Stimulated activated naive B cell treated with anti-CD40 and anti-IgM and Interleukin-4, amounts not matched to agents 10 μg/mL and 1 μg/mL and 100 μg/mL, for 72 hours (primary cell): Measurements from ENCODE around the gene STAC3.
"Not testable (repeated sequence)": the region's sequence is repeated elsewhere in the genome, so short reads cannot be mapped to it uniquely, and the experiment has no call there.

Experiments
- ATAC-seq, 2 donors: fragments of 150-1000 bp; cut with Tn5 transposase; replicated peaks; 2 replicates each; pipeline ENCODE4 v1.10.0; 2021; ENCODE audit warnings: moderate library complexity in 1 of 2
- DNase-seq: peaks from one replicate; pipeline ENCODE4 v3.0.0; 2021
- H3K27ac Mint-ChIP-seq: one replicate; pipeline ENCODE4 v1.8.0; 2022; ENCODE audit warnings: mild to moderate bottlenecking, mixed read lengths
- H3K27me3 Mint-ChIP-seq, 2 donors: one replicate each; pipeline ENCODE4 v1.8.0; 2022; ENCODE audit warnings: mixed read lengths in 2 of 2
- H3K36me3 Mint-ChIP-seq, 2 donors: one replicate each; pipeline ENCODE4 v1.8.0; 2022; ENCODE audit warnings: mixed read lengths in 2 of 2, mild to moderate bottlenecking in 1 of 2
- H3K4me1 Mint-ChIP-seq, 2 donors: one replicate each; pipeline ENCODE4 v1.8.0; 2022; ENCODE audit warnings: mixed read lengths in 2 of 2, mild to moderate bottlenecking in 1 of 2
- H3K4me3 Mint-ChIP-seq, 2 donors: one replicate each; pipeline ENCODE4 v1.8.0; 2022; ENCODE audit warnings: mild to moderate bottlenecking in 2 of 2, mixed read lengths in 2 of 2, moderate library complexity in 1 of 2
- H3K9me3 Mint-ChIP-seq, 2 donors: one replicate each; pipeline ENCODE4 v1.8.0; 2022; ENCODE audit warnings: mixed read lengths in 2 of 2, mild to moderate bottlenecking in 1 of 2

The STAC3 gene

DNA sequence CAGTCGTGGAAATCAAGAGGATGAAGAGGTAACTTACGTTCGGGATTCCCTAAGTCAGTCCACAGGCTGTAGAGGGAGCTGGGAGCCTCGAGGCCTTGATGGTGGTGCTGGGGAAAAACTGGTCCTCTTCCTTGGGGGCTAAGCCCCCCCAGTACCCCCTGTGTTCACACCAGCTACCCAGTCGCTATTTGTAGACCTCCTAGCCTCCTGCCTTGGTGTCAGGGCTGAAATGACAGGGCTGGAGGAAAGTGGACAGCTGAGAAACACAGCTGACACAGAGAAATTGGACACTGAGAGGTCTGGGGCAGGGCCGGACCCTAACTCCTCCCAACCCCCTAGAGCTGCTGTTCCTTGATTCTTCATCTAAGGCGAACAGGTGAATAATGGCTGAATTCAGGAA lies at the start of gene STAC3:
Gene STAC3 (minus strand): TSS at position 232 of the 400 bp plus-strand sequence. CDS start 1,551 bp downstream, outside the sequence.
- ATAC-seq (no peak), DNase-seq (no peak)
- Mint-ChIP-seq H3K36me3 (peaks cover 6 to 35% of the 10 kb centered on the region in 2 donors), H3K4me1 (peaks cover 8 to 13% of the 10 kb centered on the region in 2 donors), H3K27ac (no peak within 1 kb of the TSS), H3K9me3 (no peaks in the 10 kb centered on the region), H3K4me3 (no peak within 1 kb of the TSS), H3K27me3 (no peaks in the 10 kb centered on the region)

GRCh38 chr12:57299514-57300016 lies 48.6 kb upstream of the STAC3 start:
- peaks cover 30 to 51% of the 10 kb centered on the region in 2 donors for H3K36me3 Mint-ChIP-seq

GRCh38 chr12:57296291-57296690 lies 45.3 kb upstream of the STAC3 start:
- no peaks in the 10 kb centered on the region for H3K27me3 Mint-ChIP-seq
- H3K27ac Mint-ChIP-seq = no peak overlapping the region
- DNase-seq = no peak
- ATAC-seq = no peak
- peaks cover 19 to 50% of the 10 kb centered on the region in 2 donors for H3K36me3 Mint-ChIP-seq
- H3K4me3 Mint-ChIP-seq = no peak overlapping the region
- H3K4me1 Mint-ChIP-seq = peaks cover 0 to 1% of the 10 kb centered on the region in 2 donors
- no peaks in the 10 kb centered on the region for H3K9me3 Mint-ChIP-seq

More at GRCh38 chr12:57299514-57300016, 48.6 kb upstream of the STAC3 start:
- ATAC-seq (no peak), DNase-seq (no peak)
- no peaks in the 10 kb centered on the region for H3K9me3 Mint-ChIP-seq
- no peaks in the 10 kb centered on the region for H3K27me3 Mint-ChIP-seq
- H3K27ac Mint-ChIP-seq = no peak overlapping the region
- no peaks in the 10 kb centered on the region for H3K4me1 Mint-ChIP-seq
- H3K4me3 Mint-ChIP-seq = no peak overlapping the region

DNA sequence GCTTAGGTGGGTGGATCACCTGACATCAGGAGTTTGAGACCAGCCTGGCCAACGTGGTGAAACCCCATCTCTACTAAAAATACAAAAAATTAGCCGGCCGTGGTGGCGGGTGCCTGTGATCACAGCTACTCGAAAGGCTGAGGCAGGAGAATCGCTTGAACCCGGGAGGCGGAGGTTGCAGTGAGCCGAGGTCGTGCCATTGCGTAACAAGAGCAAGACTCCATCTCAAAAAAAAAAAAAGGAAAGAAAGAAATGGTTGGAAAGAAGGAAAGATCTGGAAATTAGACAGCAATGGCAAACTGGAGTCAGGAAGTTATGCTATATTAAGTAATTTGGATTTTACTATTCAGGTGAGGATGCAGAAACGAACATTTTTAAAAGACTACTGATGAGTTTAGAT lies 31.1 kb upstream of the STAC3 start:
- not testable (repeated sequence) for DNase-seq, H3K9me3 Mint-ChIP-seq, H3K27ac Mint-ChIP-seq, ATAC-seq, H3K4me3 Mint-ChIP-seq, H3K27me3 Mint-ChIP-seq
- peaks cover 44 to 60% of the 10 kb centered on the region in 2 donors for H3K4me1 Mint-ChIP-seq
- H3K36me3 Mint-ChIP-seq = peaks cover 35 to 76% of the 10 kb centered on the region in 2 donors

GRCh38 chr12:57280211-57281062 lies 29.4 kb upstream of the STAC3 start:
- H3K27ac Mint-ChIP-seq = peak overlapping the region; percentile 96
- H3K27me3 Mint-ChIP-seq = no peaks in the 10 kb centered on the region
- peaks cover 32 to 74% of the 10 kb centered on the region in 2 donors for H3K36me3 Mint-ChIP-seq
- peak overlapping the region; percentile 75 to 76 for H3K4me3 Mint-ChIP-seq
- ATAC-seq = peak; percentile 97 to 98
- H3K4me1 Mint-ChIP-seq = peaks cover 33 to 53% of the 10 kb centered on the region in 2 donors
- peak; percentile 83 for DNase-seq
- H3K9me3 Mint-ChIP-seq = no peaks in the 10 kb centered on the region

DNA sequence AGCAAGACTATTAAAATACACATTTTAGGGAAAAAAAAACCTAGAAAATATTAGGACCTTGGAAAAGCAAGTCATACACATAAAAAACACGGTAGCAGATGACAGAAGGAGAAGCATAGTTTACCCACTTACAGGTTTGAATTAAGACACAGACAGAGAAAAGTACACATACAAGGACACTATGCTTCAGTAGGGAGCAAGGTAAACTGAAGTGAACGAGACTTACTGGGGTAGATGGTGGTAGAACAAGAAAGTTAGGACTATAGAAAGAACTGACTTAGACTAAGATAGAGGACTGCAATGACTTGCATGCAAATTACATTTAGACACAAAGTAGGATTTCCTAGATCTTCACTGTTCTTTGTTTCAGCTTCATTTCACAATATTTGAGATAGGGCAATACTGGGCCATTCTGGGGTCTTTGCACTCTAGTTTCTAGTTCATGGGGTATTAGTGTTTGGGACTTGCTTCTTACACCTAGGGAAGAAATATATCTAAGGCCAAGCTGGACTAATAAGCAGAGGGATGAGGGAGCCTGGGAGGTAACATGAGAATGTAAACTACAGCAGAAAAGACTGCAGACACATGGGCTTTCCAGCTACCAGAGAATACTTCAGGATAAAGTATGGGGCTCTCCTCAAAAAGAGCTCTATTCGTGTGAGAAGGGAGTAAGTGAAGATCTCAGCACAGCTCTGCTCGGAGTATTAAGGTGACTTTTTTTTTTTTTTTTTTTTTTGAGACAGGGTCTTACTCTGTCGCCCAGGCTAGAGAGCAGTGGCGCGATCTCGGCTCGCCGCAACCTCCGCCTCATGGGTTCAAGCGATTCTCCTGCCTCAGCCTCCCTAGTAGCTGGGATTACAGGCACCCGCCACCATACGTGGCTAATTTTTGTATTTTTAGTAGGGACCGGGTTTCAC lies 27.7 kb upstream of the STAC3 start:
- no peak for ATAC-seq

GRCh38 chr12:57276935-57277563 lies 26.1 kb upstream of the STAC3 start:
- ATAC-seq (no peak), DNase-seq (no peak)
- Mint-ChIP-seq H3K4me3 (no peak overlapping the region), H3K27ac (no peak overlapping the region), H3K4me1 (peaks cover 22 to 40% of the 10 kb centered on the region in 2 donors), H3K27me3 (no peaks in the 10 kb centered on the region), H3K36me3 (peaks cover 36 to 69% of the 10 kb centered on the region in 2 donors), H3K9me3 (no peaks in the 10 kb centered on the region)

More for the DNA sequence above, 27.7 kb upstream of the STAC3 start:
- peak overlapping the region; percentile 44 for H3K27ac Mint-ChIP-seq
- H3K4me3 Mint-ChIP-seq = no peak overlapping the region
- peaks cover 29 to 70% of the 10 kb centered on the region in 2 donors for H3K36me3 Mint-ChIP-seq
- H3K9me3 Mint-ChIP-seq = no peaks in the 10 kb centered on the region
- no peak for DNase-seq
- H3K27me3 Mint-ChIP-seq = no peaks in the 10 kb centered on the region
- peaks cover 27 to 47% of the 10 kb centered on the region in 2 donors for H3K4me1 Mint-ChIP-seq

- Mint-ChIP-seq H3K4me1 (peaks cover 21 to 33% of the 10 kb centered on the region in 2 donors), H3K36me3 (peaks cover 38 to 65% of the 10 kb centered on the region in 2 donors)
- not testable (repeated sequence) for H3K27me3 Mint-ChIP-seq, H3K9me3 Mint-ChIP-seq, DNase-seq, H3K4me3 Mint-ChIP-seq, H3K27ac Mint-ChIP-seq, ATAC-seq
Measured at GRCh38 chr12:57276233-57276632, 25.2 kb upstream of the STAC3 start.

DNA sequence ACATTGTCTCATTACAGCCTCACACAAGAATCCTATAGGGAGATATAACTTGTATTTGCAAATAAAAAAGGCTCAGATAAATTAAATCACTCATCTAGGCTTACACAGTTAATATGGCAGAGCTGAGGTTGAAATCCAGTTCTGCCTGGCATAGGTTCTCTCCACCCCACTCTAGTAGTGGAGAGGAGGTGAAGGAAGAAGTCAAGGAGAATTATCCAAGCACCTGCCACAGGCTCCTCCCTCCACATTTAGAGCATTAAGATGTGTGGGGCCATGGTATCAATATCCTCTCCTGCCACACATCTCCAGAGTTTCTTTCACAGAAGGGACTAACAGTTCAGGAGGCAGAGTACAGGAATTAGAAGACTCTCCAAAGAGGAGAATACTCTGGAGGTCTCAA lies 22.5 kb upstream of the STAC3 start:
- no peak overlapping the region for H3K4me3 Mint-ChIP-seq
- DNase-seq (no peak), ATAC-seq (no peak)
- H3K36me3 Mint-ChIP-seq = peaks cover 38 to 64% of the 10 kb centered on the region in 2 donors
- H3K27me3 Mint-ChIP-seq = no peaks in the 10 kb centered on the region
- H3K9me3 Mint-ChIP-seq = no peaks in the 10 kb centered on the region
- H3K4me1 Mint-ChIP-seq = peaks cover 3 to 11% of the 10 kb centered on the region in 2 donors
- no peak overlapping the region for H3K27ac Mint-ChIP-seq

GRCh38 chr12:57272337-57273151 lies 21.6 kb upstream of the STAC3 start:
- peaks cover 4 to 8% of the 10 kb centered on the region in 2 donors for H3K4me1 Mint-ChIP-seq
- no peak overlapping the region for H3K27ac Mint-ChIP-seq
- no peak for DNase-seq
- ATAC-seq = no peak
- peaks cover 33 to 60% of the 10 kb centered on the region in 2 donors for H3K36me3 Mint-ChIP-seq
- no peaks in the 10 kb centered on the region for H3K9me3 Mint-ChIP-seq
- H3K27me3 Mint-ChIP-seq = no peaks in the 10 kb centered on the region
- no peak overlapping the region for H3K4me3 Mint-ChIP-seq

GRCh38 chr12:57270966-57271470 lies 20.0 kb upstream of the STAC3 start:
- DNase-seq (no peak), ATAC-seq (no peak)
- Mint-ChIP-seq H3K27ac (no peak overlapping the region), H3K27me3 (no peaks in the 10 kb centered on the region), H3K9me3 (no peaks in the 10 kb centered on the region), H3K36me3 (peaks cover 34 to 58% of the 10 kb centered on the region in 2 donors), H3K4me3 (no peak overlapping the region), H3K4me1 (peaks cover 6 to 11% of the 10 kb centered on the region in 2 donors)

GRCh38 chr12:57268264-57268663 lies 17.3 kb upstream of the STAC3 start:
- H3K9me3 Mint-ChIP-seq = no peaks in the 10 kb centered on the region
- H3K36me3 Mint-ChIP-seq = peaks cover 33 to 53% of the 10 kb centered on the region in 2 donors
- H3K4me1 Mint-ChIP-seq = peaks cover 10 to 19% of the 10 kb centered on the region in 2 donors
- peak; percentile 29 to 34 for ATAC-seq
- no peaks in the 10 kb centered on the region for H3K27me3 Mint-ChIP-seq
- H3K27ac Mint-ChIP-seq = peak overlapping the region; percentile 81
- no peak for DNase-seq
- H3K4me3 Mint-ChIP-seq = no peak overlapping the region

GRCh38 chr12:57266681-57267080 lies 15.7 kb upstream of the STAC3 start:
- Mint-ChIP-seq H3K4me3 (no peak overlapping the region), H3K4me1 (peaks cover 10 to 19% of the 10 kb centered on the region in 2 donors), H3K36me3 (peaks cover 25 to 44% of the 10 kb centered on the region in 2 donors), H3K27ac (no peak overlapping the region), H3K27me3 (no peaks in the 10 kb centered on the region), H3K9me3 (no peaks in the 10 kb centered on the region)
- ATAC-seq (no peak), DNase-seq (no peak)
